Stimulated activated naive CD8-positive, alpha-beta T cell treated with anti-CD3 and anti-CD28 coated beads, Interleukin-15, Interleukin-2, amounts not matched to agents 100 U/mL and 50 U/mL, for 24 hours (primary cell): ENCODE results near the gene ZNF778.

Experiments used
- ATAC-seq: fragments of 150-1000 bp; cut with Tn5 transposase; one replicate; pipeline ENCODE4 v1.10.0; 2021
- DNase-seq: peaks from one replicate; pipeline ENCODE4 v3.0.0; 2021

Gene ZNF778

DNA sequence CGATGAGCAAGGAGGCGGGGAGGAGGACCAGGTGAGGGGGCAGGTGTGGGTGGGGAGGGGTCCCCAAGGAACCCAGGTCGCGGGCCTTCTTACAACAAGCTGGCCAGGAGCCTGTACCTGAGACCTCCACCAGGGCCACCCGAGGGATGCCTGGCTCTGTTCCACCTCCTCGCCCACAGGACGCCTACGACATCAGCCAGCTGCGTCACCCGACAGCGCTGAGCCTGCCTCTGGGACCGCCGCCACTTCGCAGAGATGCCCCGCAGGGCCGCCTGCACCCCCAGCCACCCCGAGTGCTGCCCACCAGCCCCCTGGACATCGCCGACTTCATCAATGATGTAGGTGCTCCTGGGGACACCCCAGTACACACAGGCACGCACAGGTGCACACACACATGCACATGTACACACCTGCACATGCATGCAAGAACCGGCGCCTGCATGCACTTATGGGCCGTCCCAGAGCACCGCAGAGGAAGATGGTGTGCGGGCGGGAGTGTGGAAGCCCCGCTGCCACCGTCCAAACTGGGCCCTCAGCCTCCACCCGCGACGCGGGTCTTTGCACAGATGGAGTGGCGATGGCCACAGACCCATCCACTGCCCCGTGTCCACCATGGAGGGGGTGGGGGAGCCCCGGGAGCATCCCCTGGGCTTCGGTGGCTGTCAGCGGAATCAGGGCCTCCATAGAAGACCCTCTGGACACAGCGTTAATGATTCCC lies 23.8 kb upstream of the ZNF778 start:
- ATAC-seq (no peak), DNase-seq (no peak)

DNA sequence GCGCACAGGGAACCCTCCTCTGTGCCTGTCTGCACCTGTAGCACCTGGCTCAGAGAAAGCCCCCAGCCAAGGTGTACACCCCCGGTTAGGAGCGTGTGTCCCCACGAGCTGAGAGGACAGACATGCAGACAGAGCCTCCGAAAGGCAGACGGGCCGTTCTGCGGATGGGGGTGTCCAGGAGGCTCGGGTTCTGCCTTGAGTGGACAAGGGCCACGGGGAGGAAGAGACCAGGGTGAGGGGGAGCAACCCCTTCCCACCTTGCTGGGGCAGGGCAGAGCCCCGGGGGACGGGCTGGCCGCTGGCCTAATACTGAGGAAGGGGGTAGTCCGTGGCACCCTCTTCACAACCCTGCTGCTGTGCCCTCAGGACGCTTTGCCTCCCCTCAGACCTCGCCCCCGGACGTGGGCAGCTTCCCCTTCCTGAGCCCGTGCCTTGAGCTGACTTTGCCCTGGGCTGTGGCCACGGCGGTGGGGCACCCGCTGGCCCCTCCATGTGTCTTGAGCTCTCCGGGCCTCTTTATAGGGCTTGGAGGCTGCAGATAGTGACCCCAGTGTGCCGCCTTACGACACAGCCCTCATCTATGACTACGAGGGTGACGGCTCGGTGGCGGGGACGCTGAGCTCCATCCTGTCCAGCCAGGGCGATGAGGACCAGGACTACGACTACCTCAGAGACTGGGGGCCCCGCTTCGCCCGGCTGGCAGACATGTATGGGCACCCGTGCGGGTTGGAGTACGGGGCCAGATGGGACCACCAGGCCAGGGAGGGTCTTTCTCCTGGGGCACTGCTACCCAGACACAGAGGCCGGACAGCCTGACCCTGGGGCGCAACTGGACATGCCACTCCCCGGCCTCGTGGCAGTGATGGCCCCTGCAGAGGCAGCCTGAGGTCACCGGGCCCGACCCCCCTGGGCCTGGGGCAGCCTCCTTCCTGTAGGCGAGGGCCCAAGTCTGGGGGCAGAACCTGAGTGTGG lies 22.9 kb upstream of the ZNF778 start:
- ATAC-seq (no peak), DNase-seq (no peak)

DNA sequence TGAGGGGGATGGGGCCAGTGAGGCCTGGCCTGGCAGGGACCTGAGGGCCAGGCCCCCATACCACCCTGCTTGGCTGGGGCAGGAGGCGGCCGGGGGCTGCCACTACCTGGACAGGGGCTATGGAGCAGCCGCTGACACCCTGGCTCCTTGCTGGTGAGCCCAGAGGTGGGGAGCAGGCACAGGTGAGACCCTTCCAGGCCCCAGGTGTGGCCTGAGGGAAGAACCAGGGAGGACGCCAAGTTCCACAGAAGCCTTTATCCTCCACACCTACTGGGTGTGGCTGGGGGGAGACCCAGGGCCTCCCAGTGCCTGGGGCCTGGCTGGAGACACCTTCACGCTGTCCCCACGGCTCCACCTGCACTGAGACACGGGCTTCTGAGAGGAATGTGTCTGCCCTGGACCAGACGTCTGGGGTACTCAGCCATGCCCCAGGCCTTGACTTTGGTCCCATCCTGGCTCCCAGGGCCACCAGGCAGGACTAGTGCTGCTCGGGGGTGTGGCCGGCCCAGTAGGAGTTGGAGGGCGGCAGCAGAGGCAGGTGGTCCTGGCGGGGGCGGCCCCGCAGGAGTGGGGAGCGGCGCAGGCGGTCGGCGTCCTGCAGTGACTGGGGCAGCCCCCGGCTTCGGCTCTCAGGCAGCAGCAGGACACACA lies 21.9 kb upstream of the ZNF778 start:
- ATAC-seq (no peak), DNase-seq (no peak)

DNA sequence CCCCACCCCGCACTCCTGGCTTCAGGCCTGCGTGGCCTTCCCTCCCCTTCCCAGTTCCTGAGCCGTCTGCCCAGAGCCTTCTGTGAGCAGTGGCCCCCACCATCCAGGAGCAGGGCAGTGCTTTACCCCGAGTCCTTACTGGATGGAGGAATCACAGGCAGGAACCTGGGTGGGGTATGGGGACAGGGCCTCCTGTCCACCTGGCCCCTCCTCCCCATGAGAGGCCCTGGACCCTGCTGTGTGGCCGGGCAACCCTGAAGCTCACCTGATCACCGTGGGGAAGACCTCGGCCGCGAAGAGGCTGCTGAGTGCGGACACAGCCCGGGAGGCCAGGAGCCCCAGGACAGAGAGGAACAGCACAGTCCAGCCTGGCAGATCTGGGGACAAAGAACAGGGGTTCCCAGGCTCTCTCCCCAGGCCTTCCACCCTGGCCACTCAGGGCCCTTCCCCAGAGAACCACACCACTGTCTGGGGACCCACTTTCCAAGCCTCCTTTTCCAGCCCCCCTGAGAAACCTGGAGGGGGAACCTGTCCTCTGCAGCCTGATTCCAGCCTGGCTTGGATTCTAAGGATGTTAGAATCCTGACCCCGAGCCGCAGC lies 20.4 kb upstream of the ZNF778 start:
- ATAC-seq: no peak

DNA sequence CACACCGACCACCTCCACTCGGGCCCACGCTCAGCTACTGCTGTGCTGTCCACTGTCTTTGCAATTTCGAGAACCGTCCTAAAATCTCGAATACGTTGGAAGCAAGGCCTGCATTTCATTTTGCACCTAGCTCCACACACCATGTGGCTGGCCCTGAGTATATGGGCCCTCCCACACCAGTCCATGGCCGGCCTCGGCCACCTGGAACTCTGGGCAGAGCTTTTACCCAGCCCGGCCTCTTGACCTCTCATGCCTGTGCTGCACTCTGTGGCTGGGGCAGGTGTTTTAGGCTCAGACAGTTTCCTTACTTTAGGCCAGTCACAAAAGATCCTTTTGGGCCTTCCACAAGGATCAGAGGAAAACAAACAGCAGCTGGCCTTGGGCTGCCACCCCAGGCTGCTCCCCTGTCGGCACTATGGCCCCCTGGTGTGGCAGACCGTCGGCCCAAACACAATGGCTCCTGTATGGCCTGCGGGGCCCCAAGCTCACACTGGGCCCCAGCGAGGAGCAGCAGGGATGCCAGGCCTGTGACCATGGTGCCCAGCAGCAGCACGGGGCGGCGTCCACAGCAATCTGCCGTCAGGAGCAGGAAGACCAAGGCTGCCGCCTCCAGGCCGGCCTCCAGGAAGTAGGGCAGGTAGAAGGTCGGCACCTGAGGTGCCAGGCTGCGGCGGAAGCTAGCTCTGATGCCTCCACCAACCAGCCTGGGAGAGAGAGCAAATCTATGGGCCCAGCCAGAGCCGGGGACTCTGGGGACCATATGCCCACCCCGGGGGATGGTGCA lies 19.7 kb upstream of the ZNF778 start:
- no peak for ATAC-seq

More for the DNA sequence above, 20.4 kb upstream of the ZNF778 start:
- DNase-seq: no peak

DNA sequence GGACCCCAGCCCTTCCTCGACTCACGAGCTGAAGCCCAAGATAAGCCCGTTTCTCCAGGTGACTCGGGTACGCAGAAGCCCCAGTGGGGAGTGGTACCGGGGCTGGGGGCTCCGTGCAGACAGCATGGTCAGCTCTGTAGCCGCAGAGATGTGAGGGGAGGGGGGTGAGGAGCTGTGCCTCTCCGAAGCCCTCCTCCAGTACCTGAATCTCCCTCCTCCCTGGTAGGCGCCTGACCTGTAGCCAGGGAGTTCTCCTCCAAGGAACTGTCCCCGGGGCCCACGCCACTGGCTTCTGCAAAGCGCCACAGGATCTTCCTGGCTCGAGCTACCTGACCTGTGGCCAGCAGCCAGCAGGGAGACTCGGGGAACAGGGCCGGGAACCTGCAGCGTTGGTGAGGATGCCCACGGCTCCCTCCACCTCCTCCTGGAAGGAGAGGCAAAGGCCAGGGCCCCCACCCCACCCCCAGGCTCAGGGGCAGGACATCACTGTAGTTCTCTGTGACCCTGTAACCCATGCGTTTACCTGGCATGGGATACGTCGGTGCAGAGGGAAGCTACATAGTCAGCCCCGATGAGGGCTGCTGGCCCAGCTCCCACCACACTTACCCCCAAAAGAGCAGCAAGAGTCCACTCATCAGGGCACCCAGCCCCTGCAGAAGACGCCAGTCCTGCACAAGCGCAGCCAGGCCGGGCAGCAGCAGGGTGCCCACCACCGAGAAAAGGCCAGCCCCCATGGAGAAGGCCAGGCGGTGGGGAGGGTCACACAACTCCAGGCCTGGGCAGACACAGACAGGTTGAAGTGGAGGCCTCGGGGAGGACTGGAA lies 18.9 kb upstream of the ZNF778 start:
- no peak for ATAC-seq
- no peak for DNase-seq

More for the DNA sequence above, 19.7 kb upstream of the ZNF778 start:
- no peak for DNase-seq

DNA sequence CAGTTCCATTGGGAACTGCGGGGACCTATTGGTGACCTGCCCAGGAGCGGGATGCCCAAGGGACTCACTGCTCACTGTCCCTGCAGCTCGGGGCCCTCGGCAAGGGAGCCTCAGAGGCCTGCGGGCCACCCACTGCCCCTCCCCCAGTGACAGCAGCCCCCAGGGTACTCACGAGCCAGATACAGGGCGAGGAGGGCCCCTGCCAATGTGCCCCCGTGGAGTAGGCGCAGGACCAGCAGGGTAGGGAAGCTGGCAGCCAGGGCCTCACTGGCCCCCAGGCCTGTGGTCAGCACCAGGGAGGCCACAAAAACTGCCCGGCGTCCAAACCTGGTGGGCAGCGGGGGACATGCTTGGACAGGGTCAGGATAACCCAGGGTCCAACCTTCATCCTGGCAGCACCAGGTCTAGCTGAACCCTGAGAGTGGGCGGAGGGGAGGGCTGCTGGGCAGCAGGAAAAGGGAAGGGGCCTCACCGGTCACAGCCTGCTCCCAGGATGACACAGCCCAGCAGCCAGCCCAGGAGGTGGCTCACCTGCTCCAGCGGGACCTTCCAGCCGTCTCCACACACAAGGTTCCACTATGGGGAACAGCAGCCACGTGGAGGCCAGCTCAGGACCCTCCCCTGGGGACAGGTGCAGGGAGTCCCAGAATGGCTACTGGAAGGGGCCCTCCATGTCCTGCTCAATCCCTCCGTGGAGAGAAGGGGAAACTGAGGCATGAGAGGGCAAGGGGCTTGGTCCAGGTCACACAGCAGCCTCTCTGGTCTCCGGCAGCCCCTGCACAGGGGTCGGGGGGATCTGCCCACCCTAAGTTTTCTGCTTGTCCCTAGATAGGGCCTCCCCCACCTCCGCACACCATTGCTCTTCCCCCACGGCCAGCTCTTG lies 18.0 kb upstream of the ZNF778 start:
- ATAC-seq (no peak), DNase-seq (no peak)

DNA sequence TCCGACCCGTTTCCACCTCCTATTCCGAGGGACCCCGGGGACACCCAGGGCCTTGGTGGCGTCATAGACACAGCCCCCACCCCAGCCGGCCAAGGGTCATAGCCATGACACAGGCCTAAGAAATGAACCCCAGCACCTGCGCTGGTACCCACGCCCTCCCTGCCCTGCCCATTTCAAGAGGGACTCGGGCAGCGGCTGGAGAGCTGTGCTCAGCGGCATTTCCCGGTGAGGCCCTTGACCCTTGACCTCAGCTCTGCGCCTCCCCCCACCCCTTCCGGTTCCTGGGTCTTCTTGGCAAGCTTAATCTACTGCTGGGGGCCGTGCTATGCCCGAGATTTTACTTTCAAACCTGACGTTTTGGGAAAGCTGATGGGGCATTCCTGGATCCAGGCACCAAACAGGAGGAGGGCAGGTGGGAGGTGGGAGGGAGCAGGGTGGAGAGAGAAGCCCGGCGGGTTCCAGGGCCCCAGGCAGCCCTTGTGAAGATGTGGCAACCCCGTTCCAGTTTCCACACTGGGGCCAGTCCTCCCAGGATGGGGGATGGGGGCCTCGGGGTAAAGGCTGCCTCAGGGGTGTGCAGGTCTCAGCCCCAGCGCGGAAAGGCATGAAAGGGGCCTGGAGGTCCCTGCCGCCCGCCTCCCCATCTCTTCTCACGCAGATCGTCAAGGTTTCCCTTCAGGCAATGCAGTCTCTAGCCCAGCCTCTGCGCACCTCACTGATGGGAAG lies 17.2 kb upstream of the ZNF778 start, which contains the start of gene SLC22A31:
Gene SLC22A31, minus strand, starts transcription at position 414 of the 726 bp plus-strand sequence. Its CDS starts 36 bp downstream, at position 378.
- ATAC-seq (no peak), DNase-seq (no peak)

DNA sequence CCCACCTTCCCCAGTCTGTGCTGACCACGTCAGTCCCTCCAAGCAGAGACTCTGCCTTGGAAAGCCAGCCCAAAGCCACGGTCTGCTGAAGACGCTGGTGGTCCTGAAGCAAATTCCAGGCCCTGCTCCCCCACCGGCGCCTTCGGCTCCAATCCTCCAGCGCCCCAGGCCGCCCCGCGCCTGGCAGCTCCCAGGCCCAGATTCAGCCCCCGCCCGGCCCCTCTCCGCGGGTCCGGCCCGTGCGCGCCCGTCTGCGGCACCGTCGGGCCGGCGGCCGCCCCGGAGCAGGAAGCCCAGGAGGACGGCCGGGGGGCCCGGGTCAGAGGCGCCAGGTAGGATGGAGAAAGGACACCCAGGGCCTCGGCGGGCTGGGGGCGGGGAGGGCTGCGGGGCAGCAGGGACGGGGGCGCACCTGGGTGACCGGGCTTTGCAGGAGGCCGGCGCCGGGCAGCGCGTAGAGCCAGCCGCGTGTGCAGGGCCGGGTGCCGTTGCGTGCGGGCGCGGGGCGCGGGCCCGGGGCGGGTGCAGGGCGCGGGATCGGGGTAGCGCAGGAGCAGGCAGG lies 16.6 kb upstream of the ZNF778 start:
- DNase-seq: no peak
- ATAC-seq: no peak

DNA sequence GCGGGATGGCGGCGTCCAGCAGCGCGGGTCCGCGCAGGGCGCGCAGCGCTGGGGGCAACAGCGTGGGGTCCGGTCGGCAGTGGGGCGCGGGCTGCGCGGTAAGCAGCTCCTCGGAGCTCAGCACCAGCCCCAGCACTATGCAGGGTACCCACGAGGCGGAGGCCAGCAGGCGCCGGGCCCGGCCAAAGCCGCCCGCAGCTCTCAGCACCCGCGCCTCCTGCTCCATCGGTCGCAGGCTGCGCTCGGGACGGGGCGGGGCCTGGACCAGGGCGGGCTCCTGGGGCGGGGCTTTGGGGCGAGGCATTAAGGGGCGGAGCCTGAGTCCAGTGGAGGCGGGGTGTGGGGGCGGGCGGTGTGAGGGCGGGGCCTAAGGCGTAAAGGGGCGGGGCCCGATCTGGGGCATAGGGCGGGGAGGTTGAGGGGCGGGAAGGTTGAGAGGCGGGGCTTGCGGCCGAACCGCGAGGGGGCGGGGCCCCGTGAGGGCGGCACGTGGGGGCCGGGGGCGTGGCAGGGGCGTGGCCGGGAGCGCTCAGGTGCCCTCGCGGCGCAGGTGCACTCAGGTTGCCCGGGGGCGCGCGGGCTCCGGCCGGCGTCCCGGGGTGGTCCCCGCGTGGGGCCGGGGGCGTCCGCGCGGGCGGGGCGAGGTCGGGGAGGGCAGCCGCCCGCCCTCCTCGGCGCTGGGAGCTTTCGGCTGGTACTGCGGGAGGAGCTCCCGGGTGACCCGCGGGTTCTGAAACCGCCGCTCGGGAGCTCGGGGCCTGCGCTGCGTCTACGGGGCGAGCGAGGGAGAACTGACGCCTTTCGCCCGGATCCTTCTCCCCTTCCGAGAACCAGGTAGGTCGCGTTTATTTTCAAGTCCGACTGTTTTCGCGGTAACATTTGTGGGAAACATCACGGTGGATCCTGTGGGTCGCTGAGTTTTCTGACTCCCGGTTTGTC lies 15.8 kb upstream of the ZNF778 start:
- ATAC-seq (peak; percentile 72), DNase-seq (peak; percentile 85)

DNA sequence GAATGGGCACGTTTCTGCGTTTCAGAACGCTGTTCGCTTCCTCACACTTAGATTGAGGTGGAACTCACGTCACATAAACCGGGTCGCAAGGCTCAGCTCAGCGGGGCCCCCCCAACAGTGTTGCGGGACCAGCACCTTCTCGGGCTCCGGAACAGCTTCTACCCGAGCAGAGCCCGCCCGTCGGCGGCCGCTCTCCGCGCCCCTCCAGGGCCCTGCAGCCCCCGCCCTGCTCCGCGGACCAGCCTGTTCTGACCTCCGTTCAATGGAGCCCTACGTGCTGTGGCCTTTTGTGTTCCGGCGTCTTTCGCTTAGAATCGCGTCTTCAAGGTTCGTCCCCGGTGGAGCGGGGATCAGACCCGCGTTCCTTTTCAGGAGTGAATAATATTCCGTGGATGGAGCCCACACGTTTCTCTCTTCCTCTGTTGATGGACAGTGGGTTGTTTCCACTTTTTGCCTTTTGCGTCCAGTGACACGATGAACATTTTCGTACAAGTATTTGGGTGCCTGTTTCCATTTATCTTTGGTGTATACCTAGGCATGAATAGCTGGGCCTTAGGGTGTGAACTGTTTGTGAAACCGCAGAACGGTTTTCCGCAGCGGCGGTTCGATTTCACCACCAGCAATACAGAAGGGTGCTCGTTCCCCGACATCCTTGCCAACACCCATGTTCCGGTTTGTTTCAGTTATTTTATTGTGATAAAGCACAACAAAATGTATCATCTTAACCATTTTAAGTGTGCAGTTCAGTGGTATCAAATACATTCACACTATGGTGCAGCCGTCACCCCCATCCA lies 14.9 kb upstream of the ZNF778 start:
- ATAC-seq: no peak
- no peak for DNase-seq

DNA sequence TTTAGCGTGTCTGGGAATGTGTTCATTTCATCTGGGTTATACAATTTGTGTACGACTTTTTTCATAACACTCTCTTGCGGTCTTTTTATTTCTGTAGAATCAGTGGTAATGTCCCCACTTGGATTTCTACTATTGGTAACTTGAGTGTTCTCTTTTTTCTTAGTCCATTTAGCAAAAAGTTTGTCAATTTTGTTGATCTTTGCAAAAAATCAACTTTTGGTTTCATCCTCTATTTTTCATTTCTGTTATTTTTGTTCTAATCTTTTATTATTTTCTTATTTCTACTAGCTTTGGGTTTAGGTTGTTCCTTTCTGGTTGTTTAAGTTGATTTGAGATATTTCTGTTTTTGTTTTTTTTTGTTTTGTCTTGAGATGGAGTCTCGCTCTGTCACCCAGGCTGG lies 9.5 kb upstream of the ZNF778 start:
- DNase-seq (no peak), ATAC-seq (no peak)

DNA sequence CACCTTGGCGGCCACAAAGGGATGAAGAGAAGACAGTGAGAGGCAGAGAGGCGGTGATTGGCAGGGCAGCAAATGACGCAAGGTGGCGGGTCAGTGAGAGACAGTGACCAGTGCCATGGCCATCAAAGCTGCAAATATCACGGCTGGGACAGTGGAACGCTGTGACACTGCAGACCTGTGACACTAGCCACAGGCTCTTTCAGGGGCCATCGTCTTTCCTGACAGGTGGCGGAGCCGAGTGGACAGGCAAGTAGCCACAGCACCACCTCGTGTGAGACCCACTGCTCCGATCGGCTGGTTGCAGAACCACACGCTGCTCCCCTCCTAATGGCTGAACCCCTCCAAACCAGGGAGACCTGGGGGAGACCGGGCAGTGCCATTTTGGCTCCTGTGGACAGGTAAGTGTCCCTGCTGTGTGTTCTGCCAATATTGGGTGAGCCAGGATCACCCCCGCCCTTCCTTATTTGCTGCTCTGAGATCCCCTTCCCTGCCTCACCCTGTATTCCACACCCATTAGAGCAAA lies 7.9 kb upstream of the ZNF778 start:
- ATAC-seq (no peak), DNase-seq (no peak)

DNA sequence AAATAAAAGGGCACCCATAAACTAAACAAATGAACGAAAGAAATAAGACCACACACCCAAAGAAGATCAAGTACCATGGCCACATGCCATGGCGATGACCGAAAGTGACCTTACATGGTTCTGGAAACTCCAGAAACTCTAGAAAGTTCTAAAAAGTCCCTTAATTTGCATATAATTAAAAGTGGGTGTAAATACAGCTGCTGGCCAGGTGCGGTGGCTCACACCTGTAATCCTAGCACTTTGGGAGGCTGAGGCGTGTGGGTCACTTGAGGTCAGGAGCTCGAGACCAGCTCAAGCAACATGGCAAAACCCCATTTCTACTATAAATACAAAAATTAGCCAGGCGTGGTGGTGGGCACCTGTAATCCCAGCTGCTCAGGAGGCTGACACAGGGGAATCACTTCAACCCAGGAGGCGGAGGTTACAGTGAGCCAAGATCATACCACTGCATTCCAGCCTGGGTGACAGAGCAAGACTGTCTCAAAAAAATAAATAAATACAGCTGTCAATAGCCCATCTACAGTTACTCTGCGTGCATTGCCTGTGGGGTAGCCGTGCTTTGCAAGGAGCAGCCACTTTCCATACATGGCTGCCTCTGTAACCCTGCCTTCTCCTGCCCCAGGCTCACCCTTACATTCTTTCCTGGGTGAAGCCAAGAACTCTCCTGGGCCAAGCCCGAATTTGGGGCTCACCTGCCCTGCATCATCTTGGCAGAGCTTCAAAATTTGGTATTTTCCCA lies 7.2 kb upstream of the ZNF778 start:
- no peak for ATAC-seq
- DNase-seq: no peak

DNA sequence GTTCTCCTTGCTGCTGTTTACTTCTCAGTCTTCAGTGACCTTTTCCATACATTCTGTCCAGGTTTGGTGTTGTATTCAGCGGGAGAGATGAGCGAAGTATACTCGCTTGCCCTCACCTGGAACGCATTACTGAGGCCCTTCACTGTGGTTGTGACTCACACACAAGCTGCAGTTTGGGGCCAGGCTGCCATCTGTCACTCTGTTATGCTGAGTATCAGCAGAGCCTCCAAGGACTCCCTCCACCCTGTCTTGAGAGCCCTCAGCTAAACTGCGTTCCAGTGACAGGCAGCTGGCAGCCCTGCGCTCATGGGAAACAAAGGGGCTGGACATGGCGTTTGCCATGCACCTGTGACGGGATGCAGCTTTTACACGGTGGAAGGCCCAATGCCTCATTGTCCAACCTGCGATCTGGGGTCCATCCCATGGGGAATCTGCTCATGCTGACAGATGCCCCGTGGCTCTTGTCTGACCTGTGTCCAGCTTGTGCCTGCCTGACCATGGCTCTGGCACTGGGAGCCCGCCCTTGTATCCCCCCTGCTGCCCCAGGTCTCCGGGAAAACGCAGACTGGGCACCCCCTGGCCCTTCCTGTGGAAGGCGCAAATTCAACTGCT lies 6.5 kb upstream of the ZNF778 start:
- no peak for ATAC-seq
- no peak for DNase-seq
